Measurements from ENCODE around the gene GPANK1. TPM values are rescaled to one million over a fixed set of nuclear protein-coding genes. Genes with fewer than 3 reads are reported as not detected.

The GPANK1 gene
- total RNA-seq, 4 donors from 2014 or later: 6.9 to 16.0 (median 10.9) TPM

DNA sequence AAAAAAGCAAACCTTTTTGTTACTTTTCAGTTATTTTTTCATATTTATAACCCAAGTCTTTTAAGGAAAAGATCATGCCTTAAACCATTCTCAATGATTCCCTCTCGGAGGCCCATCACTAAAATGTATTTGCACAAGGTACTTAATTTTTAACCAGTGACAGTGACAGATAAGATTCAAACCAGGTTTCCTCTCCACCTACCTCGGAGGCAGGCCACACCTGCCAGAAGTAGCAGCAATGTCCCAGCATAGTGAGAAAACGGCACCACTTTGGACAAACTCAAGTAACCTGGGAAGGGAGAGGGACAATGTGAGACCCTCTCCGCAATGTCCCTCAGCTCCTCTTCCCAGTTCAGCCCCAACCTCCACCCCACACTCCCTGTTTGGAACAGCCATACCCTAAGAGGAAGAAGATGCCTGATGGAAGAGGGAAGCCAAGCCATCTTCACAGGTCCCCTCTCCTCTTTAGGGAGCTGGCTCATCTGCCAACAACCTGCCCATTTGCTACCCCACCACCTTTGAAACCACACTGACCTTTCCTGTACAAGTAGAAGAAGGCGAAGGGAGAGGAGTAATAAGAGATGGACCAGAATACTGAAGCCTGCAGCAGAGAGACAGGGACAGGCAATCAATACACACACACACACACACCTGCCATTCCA is 36.1 kb upstream of the GPANK1 start:
- Histone ChIP-seq H3K27me3 (no peaks in the 10 kb centered on the region), H3K27ac (peak overlapping the region in 1 of 4 donors; percentile 99), H3K4me3 (no peak overlapping the region), H3K4me1 (peaks cover 14 to 48% (median 21%) of the 10 kb centered on the region in 3 donors), H3K9me3 (no peaks in the 10 kb centered on the region), H3K36me3 (peaks cover 0 to 54% (median 14%) of the 10 kb centered on the region in 3 donors)
- TF ChIP-seq, protein P1, sequence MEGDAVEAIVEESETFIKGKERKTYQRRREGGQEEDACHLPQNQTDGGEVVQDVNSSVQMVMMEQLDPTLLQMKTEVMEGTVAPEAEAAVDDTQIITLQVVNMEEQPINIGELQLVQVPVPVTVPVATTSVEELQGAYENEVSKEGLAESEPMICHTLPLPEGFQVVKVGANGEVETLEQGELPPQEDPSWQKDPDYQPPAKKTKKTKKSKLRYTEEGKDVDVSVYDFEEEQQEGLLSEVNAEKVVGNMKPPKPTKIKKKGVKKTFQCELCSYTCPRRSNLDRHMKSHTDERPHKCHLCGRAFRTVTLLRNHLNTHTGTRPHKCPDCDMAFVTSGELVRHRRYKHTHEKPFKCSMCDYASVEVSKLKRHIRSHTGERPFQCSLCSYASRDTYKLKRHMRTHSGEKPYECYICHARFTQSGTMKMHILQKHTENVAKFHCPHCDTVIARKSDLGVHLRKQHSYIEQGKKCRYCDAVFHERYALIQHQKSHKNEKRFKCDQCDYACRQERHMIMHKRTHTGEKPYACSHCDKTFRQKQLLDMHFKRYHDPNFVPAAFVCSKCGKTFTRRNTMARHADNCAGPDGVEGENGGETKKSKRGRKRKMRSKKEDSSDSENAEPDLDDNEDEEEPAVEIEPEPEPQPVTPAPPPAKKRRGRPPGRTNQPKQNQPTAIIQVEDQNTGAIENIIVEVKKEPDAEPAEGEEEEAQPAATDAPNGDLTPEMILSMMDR (IDR thresholded peaks at IDR 0.05): no peak
- no peak for TF ChIP-seq POLR2A (IDR thresholded peaks at IDR 0.05)
- WGBS, 2 donors: 82 to 84% methylated on average over 5 of the region's 5 CpGs
- no peak for DNase-seq
- intact Hi-C loops (cut with DNase I): no loop called here

DNA sequence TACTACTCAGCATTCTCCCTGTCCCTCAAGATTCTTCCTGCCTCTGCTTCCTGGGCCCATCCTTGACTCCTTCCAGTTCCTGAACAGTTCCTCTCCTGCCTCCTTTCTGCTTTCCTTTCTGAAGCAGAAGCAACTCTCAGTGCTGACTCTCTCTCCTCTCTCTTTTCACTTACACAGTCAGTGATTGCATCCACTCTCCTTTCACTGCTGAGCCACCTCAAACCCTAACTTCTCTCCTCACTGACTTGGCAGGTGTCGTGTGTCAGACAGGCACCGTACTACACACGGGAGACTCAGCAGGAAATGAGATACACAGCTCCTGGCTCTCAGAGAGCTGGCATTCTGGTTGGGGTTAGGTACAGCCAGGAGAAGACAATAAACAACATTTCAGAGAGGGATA is 32.8 kb upstream of the GPANK1 start:
- WGBS, 2 donors: 12 to 49% methylated on average over 3 of the region's 3 CpGs
- no peak overlapping the region for H3K27ac ChIP-seq
- H3K9me3 ChIP-seq: no peaks in the 10 kb centered on the region
- no peak for DNase-seq
- no peak overlapping the region for H3K4me3 ChIP-seq
- TF ChIP-seq, protein P1 (IDR thresholded peaks at IDR 0.05): no peak
- no peak for TF ChIP-seq POLR2A (IDR thresholded peaks at IDR 0.05)
- H3K27me3 ChIP-seq: no peaks in the 10 kb centered on the region
- peaks cover 14 to 39% (median 17%) of the 10 kb centered on the region in 3 donors for H3K4me1 ChIP-seq
- intact Hi-C loops (cut with DNase I): no loop called here
- H3K36me3 ChIP-seq: peaks cover 9 to 87% (median 39%) of the 10 kb centered on the region in 3 donors

DNA sequence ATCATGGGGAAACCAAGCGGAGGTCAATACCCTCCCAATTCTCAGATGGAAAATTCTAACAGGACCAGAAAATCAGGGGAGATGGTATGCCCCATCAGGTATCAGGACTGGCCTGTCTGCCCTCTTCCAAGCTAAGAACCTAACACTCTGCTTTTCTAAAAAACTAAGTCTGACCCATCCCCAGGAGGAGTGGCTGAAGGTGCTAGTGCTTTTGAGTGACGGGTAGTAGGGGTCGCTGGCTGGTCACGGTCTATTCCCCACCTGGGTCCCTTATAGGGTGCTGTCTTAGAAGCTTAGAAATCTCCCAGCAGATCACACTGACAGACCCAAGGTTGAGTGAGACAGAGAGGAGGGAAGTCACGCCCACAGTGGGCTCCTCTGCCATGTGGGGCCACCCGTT is 28.7 kb upstream of the GPANK1 start:
- Histone ChIP-seq H3K4me3 (no peak overlapping the region), H3K9me3 (no peaks in the 10 kb centered on the region), H3K4me1 (peaks cover 0 to 8% (median 0%) of the 10 kb centered on the region in 3 donors), H3K27me3 (no peaks in the 10 kb centered on the region), H3K27ac (no peak overlapping the region), H3K36me3 (peaks cover 27 to 99% (median 63%) of the 10 kb centered on the region in 3 donors)
- TF ChIP-seq, protein P1 (IDR thresholded peaks at IDR 0.05): no peak
- no peak for TF ChIP-seq POLR2A (IDR thresholded peaks at IDR 0.05)
- intact Hi-C loops (cut with DNase I): no loop called here
- WGBS, 2 donors: 91 to 100% methylated on average over 4 to 6 of the region's 6 CpGs
- DNase-seq: no peak

DNA sequence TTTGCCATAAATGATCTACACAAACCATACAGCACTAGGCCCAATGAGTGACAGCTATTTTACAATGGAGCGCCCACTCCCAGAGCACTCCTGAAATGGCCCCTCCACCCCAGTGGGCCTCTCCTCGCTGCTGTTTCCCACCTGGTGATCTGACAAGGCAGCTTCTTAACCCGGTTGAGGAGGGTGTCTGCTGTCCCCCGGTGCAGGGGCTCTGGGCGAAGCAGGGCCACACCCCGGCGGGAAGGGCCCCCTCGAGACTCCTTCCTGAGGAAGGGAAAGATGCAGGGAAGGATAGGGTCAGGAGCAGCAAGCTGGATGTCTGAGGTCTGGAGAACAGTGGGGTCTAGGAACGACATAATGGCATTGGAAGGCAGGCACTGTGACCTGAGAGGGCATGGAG is 28.1 kb upstream of the GPANK1 start:
- no peaks in the 10 kb centered on the region for H3K27me3 ChIP-seq
- intact Hi-C loops (cut with DNase I): no loop called here
- no peak overlapping the region for H3K27ac ChIP-seq
- H3K4me3 ChIP-seq: no peak overlapping the region
- TF ChIP-seq, protein P1 (IDR thresholded peaks at IDR 0.05): no peak
- TF ChIP-seq POLR2A (IDR thresholded peaks at IDR 0.05): no peak
- no peaks in the 10 kb centered on the region for H3K9me3 ChIP-seq
- no peak for DNase-seq
- peaks cover 0 to 4% (median 0%) of the 10 kb centered on the region in 3 donors for H3K4me1 ChIP-seq
- WGBS, 2 donors: 86 to 88% methylated on average over 2 to 9 of the region's 9 CpGs
- H3K36me3 ChIP-seq: peaks cover 34 to 100% (median 68%) of the 10 kb centered on the region in 3 donors

DNA sequence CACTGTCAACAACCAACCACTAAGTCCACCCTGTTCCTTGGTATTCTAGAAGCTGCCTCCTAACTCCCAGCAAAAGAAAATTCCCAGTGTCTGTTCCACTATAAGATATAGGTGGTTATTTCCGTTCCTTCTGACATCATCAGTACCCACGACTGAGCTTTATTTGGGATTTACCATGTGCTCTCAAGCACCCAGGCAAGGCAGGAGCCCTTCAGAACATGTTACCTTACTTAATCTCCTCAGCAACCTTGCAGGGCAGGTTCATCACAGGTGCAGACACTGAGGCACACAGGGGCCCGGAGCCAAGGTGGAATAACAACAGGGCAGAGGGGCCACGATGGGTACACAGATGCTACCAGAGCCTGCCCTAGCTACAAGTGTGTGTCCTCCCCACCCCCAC is 27.6 kb upstream of the GPANK1 start:
- Histone ChIP-seq H3K4me1 (no peaks in the 10 kb centered on the region), H3K4me3 (no peak overlapping the region), H3K27me3 (no peaks in the 10 kb centered on the region), H3K36me3 (peaks cover 35 to 100% (median 73%) of the 10 kb centered on the region in 3 donors), H3K27ac (no peak overlapping the region), H3K9me3 (no peaks in the 10 kb centered on the region)
- WGBS, 2 donors: 69 to 75% methylated on average over 2 to 3 of the region's 4 CpGs
- intact Hi-C loops (cut with DNase I): no loop called here
- TF ChIP-seq POLR2A (IDR thresholded peaks at IDR 0.05): no peak
- TF ChIP-seq, protein P1 (IDR thresholded peaks at IDR 0.05): no peak
- DNase-seq: no peak

All from esophagus squamous epithelium (tissue), 5 donors.